HepG2 (cell line): ENCODE measurements around the gene FAM3D. TPM values are rescaled to one million over a fixed set of nuclear protein-coding genes. Genes with fewer than 3 reads are reported as not detected.

Experiments used
- ATAC-seq: fragments of 200-7000 bp; cut with Tn5 transposase; 3 replicates; pipeline ENCODE4 v1.9.1; 2020; ENCODE audit warnings: mild to moderate bottlenecking, moderate library complexity
- BruUV-seq: library from RNA; stranded (reverse); fragments of 400-500 nt; replicated peaks from 2 replicates; lab custom pipeline; 2021; lab: Mats Ljungman, UMichigan
- CTCF ChIA-PET: fragments of 300-600 bp; formaldehyde crosslinking; extraction: SDS; loops from one replicate; lab custom pipeline; 2021; ENCODE audit warnings: low total read pairs, inconsistent platforms, low intra/inter-chr PET ratio; lab: Yijun Ruan, JAX
- POLR2A ChIA-PET: fragments of 350-600 bp; sonication (Branson Sonifier 250); formaldehyde crosslinking; loops from one replicate; lab custom pipeline; 2020; ENCODE audit warnings: antibody characterized with exemption, inconsistent platforms; lab: Yijun Ruan, JAX
- DNase-seq: peaks from one replicate; pipeline ENCODE4 v3.0.0-alpha.2; 2015; ENCODE audit warnings: low spot score
- FAIRE-seq: peaks from 3 replicates; lab custom pipeline; 2011; peaks lifted over from hg19 to GRCh38; lab: Jason Lieb, UNC
- H2AFZ ChIP-seq: one replicate; pipeline ENCODE4 v1.6.1; 2011; ENCODE audit warnings: low read length, inconsistent platforms
- H3K27ac ChIP-seq: fragments of 300-600 bp; 3 replicates; pipeline ENCODE4 v1.8.0; 2011; ENCODE audit warnings: mixed run types, mild to moderate bottlenecking, mixed read lengths, low read length, inconsistent platforms; ENCODE audit not compliant: insufficient read depth; ENCODE audit errors: extremely low read length
- H3K27me3 ChIP-seq, 2 experiments: fragments of 200-600 bp in 1 of 2; 2 replicates in 1 of 2; 3 replicates in 1 of 2; pipeline versions ENCODE4 v1.6.0 to v1.8.0; 2011; ENCODE audit warnings: low read length in 2 of 2, mild to moderate bottlenecking in 2 of 2, moderate library complexity in 2 of 2, inconsistent platforms in 1 of 2; ENCODE audit not compliant: insufficient read depth in 2 of 2, control insufficient read depth in 1 of 2
- H3K36me3 ChIP-seq, 2 experiments: fragments of 200-600 bp in 1 of 2; replicated peaks in 1 of 2; 2 replicates in 1 of 2; 3 replicates in 1 of 2; pipeline versions ENCODE4 v1.5.1 to v1.8.0; 2011; ENCODE audit warnings: low read length in 2 of 2, inconsistent platforms in 1 of 2; ENCODE audit not compliant: insufficient read depth in 2 of 2, control insufficient read depth in 1 of 2
- H3K4me1 ChIP-seq: 2 replicates; pipeline ENCODE4 v1.5.1; 2012; ENCODE audit warnings: low read length, inconsistent platforms; ENCODE audit not compliant: insufficient read depth
- H3K4me2 ChIP-seq: 2 replicates; pipeline ENCODE4 v1.6.0; 2011; ENCODE audit warnings: low read depth, low read length, inconsistent platforms
- H3K4me3 ChIP-seq, 3 experiments: fragments of 200-600 bp in 1 of 3; sonication (generic), shearing (Covaris generic) in 1 of 3; replicated peaks in 1 of 3; 2 replicates each; pipeline ENCODE4 v1.5.1; 2011 to 2016; ENCODE audit warnings: low read length in 3 of 3, inconsistent platforms in 2 of 3, low read depth in 2 of 3, mild to moderate bottlenecking in 2 of 3, control low read depth in 1 of 3, mixed read lengths in 1 of 3; ENCODE audit not compliant: insufficient read depth in 1 of 3
- H3K79me2 ChIP-seq: one replicate; pipeline ENCODE4 v1.6.1; 2011; ENCODE audit warnings: low read length, inconsistent platforms; ENCODE audit not compliant: insufficient read depth
- H3K9ac ChIP-seq: 2 replicates; pipeline ENCODE4 v1.6.0; 2011; ENCODE audit warnings: mild to moderate bottlenecking, low read depth, low read length, inconsistent platforms; ENCODE audit not compliant: insufficient read depth
- H3K9me3 ChIP-seq: 2 replicates; pipeline ENCODE4 v1.5.1; 2012; ENCODE audit warnings: mild to moderate bottlenecking, low read length
- H4K20me1 ChIP-seq: 2 replicates; pipeline ENCODE4 v1.6.0; 2011; ENCODE audit warnings: inconsistent platforms, mild to moderate bottlenecking, low read length, moderate library complexity; ENCODE audit not compliant: insufficient read depth
- CTCF ChIP-seq: sonication (generic); formaldehyde crosslinking; IDR thresholded peaks from 2 replicates; pipeline ENCODE4 v1.5.0; 2020; ENCODE audit warnings: mild to moderate bottlenecking, missing genetic modification reagents, moderate library complexity
- ELF4 ChIP-seq: sonication (generic); formaldehyde crosslinking; IDR thresholded peaks from 2 replicates; pipeline ENCODE4 v1.5.0; 2020; ENCODE audit warnings: missing genetic modification reagents, mild to moderate bottlenecking, moderate library complexity, borderline replicate concordance
- HOXA5 ChIP-seq: sonication (generic); formaldehyde crosslinking; IDR thresholded peaks from 2 replicates; pipeline ENCODE4 v1.4.0; 2020; ENCODE audit warnings: missing genetic modification reagents
- PITX1 ChIP-seq: sonication (generic); formaldehyde crosslinking; IDR thresholded peaks from 2 replicates; pipeline ENCODE4 v1.5.1; 2020; ENCODE audit warnings: mild to moderate bottlenecking, missing genetic modification reagents
- STAG1 ChIP-seq: sonication (generic); formaldehyde crosslinking; IDR thresholded peaks from 2 replicates; pipeline ENCODE4 v1.4.0; 2020; ENCODE audit warnings: missing genetic modification reagents
- THAP8 ChIP-seq: sonication (generic); formaldehyde crosslinking; IDR thresholded peaks from 2 replicates; pipeline ENCODE4 v1.5.1; 2020; ENCODE audit warnings: missing genetic modification reagents, mild to moderate bottlenecking, borderline replicate concordance
- ZNF75D ChIP-seq: sonication (generic); formaldehyde crosslinking; IDR thresholded peaks from 2 replicates; pipeline ENCODE4 v1.8.1; 2023; ENCODE audit warnings: missing genetic modification reagents, mild to moderate bottlenecking, borderline replicate concordance
- WGBS: methylation state at CpG from one replicate; pipeline ENCODE4 v1.1.6; 2017; ENCODE audit warnings: low lambda C conversion rate; 5-methylcytosine and 5-hydroxymethylcytosine counted together
- in situ Hi-C: cut with HindIII; loops from 2 replicates; pipeline ENCODE4 v1.10.0; 2017; ENCODE audit warnings: low pct_unique_long_range_greater_than_20kb; ENCODE audit not compliant: extremely low pct_ligation_motif_present
- intact Hi-C: fragments of 100-400 bp; cut with micrococcal nuclease; formaldehyde crosslinking; loops from one replicate; pipeline ENCODE4 v1.10.0; 2022; ENCODE audit not compliant: unreplicated experiment
- polyA plus RNA-seq, 8 experiments: library from polyadenylated mRNA; depleted of rRNA in 3 of 8; stranded (reverse) in 7 of 8; unstranded in 1 of 8; fragments of >200 nt; fragmentation: Illumina TruSeq in 4 of 8; extraction: Trizol in 4 of 8; gene quantifications; 2 replicates each; pipeline versions ENCODE4 v1.2.1 to v1.2.3, GENCODE V29; 2011 to 2016; ENCODE audit warnings: low read depth in 4 of 8, missing spikeins in 1 of 8, mixed read lengths in 1 of 8; ENCODE audit not compliant: insufficient read depth in 1 of 8
- total RNA-seq, 5 experiments: library from RNA; depleted of rRNA; stranded (reverse); fragments of >200 nt; fragmentation: Illumina TruSeq; extraction: Trizol; gene quantifications; 2 replicates each; pipeline ENCODE4 v1.2.3, GENCODE V29; 2016; ENCODE audit warnings: low read depth in 1 of 5
- TF ChIP-seq, protein P1 (sequence below): sonication (generic); formaldehyde crosslinking; IDR thresholded peaks from 2 replicates; pipeline ENCODE4 v1.8.0; 2022; ENCODE audit warnings: missing genetic modification reagents, mild to moderate bottlenecking, moderate library complexity, borderline replicate concordance

FAM3D gene
- total and polyA plus RNA-seq, 2 of the 13 experiments (the other 11 are each of a cell fraction or from before 2014, with no cell fraction given): not detected

GRCh38 chr3:58633157-58633865, 33.3 kb downstream of the FAM3D start:
- H3K9me3 ChIP-seq: no peaks in the 10 kb centered on the region
- H3K4me2 ChIP-seq: no peak overlapping the region
- H3K79me2 ChIP-seq: no peaks in the 10 kb centered on the region
- no peaks in the 10 kb centered on the region for H4K20me1 ChIP-seq
- WGBS: 12% methylated on average over 4 of the region's 8 CpGs
- H2AFZ ChIP-seq: no peak overlapping the region
- ATAC-seq (peak; percentile 33; the same call in 2 of the 3 replicates), DNase-seq (no peak), FAIRE-seq (no peak)
- H3K27me3 ChIP-seq: peaks cover 6 to 35% of the 10 kb centered on the region in 2 experiments; a peak in 4 of 5 replicates
- CTCF ChIA-PET: no interaction called here
- no peaks in the 10 kb centered on the region for H3K36me3 ChIP-seq
- in situ Hi-C loops: no loop called here
- no peak overlapping the region for H3K4me3 ChIP-seq
- no peak overlapping the region for H3K27ac ChIP-seq
- no peak overlapping the region for H3K9ac ChIP-seq
- intact Hi-C loops: no loop called here
- TF ChIP-seq THAP8 (CRISPR knock-in tag): no peak
- no peak for TF ChIP-seq ZNF75D (CRISPR knock-in tag)
- no peak for TF ChIP-seq HOXA5
- no peak for TF ChIP-seq PITX1 (CRISPR knock-in tag)
- TF ChIP-seq, protein P1, sequence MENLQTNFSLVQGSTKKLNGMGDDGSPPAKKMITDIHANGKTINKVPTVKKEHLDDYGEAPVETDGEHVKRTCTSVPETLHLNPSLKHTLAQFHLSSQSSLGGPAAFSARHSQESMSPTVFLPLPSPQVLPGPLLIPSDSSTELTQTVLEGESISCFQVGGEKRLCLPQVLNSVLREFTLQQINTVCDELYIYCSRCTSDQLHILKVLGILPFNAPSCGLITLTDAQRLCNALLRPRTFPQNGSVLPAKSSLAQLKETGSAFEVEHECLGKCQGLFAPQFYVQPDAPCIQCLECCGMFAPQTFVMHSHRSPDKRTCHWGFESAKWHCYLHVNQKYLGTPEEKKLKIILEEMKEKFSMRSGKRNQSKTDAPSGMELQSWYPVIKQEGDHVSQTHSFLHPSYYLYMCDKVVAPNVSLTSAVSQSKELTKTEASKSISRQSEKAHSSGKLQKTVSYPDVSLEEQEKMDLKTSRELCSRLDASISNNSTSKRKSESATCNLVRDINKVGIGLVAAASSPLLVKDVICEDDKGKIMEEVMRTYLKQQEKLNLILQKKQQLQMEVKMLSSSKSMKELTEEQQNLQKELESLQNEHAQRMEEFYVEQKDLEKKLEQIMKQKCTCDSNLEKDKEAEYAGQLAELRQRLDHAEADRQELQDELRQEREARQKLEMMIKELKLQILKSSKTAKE (CRISPR knock-in tag): no peak
- TF ChIP-seq ELF4 (CRISPR knock-in tag): no peak
- TF ChIP-seq CTCF: peak; percentile 39
- peak; percentile 18; the same call in 1 of the 2 replicates for TF ChIP-seq STAG1 (CRISPR knock-in tag)
- BruUV-seq: no TSS peak
- peaks cover 25% of the 10 kb centered on the region for H3K4me1 ChIP-seq
- POLR2A ChIA-PET: no interaction called here
